Activated CD8-positive, alpha-beta memory T cell treated with anti-CD3 and anti-CD28 coated beads, Interleukin-2, amount 10 ng/mL, durations not matched to agents 7 days and 5 days (primary cell): ENCODE measurements around the gene SPATS2L. TPM values are rescaled to one million over a fixed set of nuclear protein-coding genes. Genes with fewer than 3 reads are reported as not detected.

Experiments
- ATAC-seq: fragments of 150-1000 bp; cut with Tn5 transposase; one replicate; pipeline ENCODE4 v1.10.0; 2021; ENCODE audit warnings: moderate library complexity
- CTCF ChIA-PET: fragments of 350-600 bp; sonication (Branson Sonifier 250); formaldehyde crosslinking; loops from one replicate; lab custom pipeline; 2021; ENCODE audit warnings: antibody characterized with exemption; lab: Charles Lee
- DNase-seq: peaks from one replicate; pipeline ENCODE4 v3.0.0-alpha.2; 2020
- H3K27ac Mint-ChIP-seq: one replicate; pipeline ENCODE4 v1.8.0; 2021; ENCODE audit warnings: mild to moderate bottlenecking, mixed read lengths
- H3K27me3 Mint-ChIP-seq: one replicate; pipeline ENCODE4 v1.8.0; 2021; ENCODE audit warnings: mixed read lengths
- H3K36me3 Mint-ChIP-seq: one replicate; pipeline ENCODE4 v1.8.0; 2021; ENCODE audit warnings: mild to moderate bottlenecking, mixed read lengths
- H3K4me1 Mint-ChIP-seq: one replicate; pipeline ENCODE4 v1.8.0; 2021; ENCODE audit warnings: mixed read lengths
- H3K4me3 Mint-ChIP-seq: one replicate; pipeline ENCODE4 v1.8.0; 2021; ENCODE audit warnings: mild to moderate bottlenecking, moderate library complexity, mixed read lengths
- H3K9me3 Mint-ChIP-seq: one replicate; pipeline ENCODE4 v1.8.0; 2022; ENCODE audit warnings: low read depth, mixed read lengths
- total RNA-seq, 2 experiments: library from RNA; stranded (reverse); gene quantifications; one replicate each; pipeline ENCODE4 v1.2.3, GENCODE V29; 2021

SPATS2L gene
- total RNA-seq, 2 experiments from 2014 or later: 62.9 to 89.7 TPM

DNA sequence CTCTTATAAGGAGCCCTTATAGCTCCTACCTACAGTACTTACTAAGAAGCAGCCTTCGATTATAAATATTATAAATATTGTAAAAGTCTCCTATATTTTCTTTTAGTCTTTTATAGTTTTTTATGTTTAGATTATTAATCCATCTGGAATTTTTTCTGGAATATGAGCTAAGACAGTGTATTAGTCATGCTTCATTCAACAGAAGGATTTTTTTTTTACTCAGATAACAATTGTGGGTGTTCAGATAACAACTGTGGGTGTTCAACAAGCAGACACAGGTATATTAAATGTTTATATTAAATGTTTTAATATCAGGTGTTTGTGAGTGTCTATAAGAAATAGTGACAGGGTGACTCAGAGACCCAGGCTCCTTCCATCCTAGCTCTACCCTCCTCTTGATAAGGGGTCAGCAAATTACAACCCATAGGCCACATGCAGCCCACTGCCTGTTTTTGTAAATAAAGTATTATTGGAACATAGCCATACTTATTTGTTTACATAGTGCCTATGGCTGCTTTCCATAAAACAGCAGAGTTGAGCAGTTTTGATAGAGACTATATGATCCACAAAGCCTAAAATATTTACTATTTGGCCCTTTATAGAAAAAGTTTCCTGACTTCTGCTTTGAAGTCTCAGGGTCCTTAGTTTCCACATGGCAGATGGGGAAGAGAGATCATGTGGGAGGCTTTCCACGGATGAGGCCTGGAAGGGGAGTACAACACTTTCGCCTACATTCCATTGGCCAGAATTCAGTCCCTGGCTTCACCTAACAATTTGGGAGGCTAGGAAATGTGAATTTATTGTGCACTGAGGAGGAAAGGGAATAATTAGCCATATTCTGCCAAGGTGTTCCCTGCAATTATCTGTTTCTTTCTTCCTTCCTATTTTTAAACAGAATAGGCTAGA is 4.3 kb upstream of the SPATS2L start:
- no peak for DNase-seq
- CTCF ChIA-PET: no interaction called here

DNA sequence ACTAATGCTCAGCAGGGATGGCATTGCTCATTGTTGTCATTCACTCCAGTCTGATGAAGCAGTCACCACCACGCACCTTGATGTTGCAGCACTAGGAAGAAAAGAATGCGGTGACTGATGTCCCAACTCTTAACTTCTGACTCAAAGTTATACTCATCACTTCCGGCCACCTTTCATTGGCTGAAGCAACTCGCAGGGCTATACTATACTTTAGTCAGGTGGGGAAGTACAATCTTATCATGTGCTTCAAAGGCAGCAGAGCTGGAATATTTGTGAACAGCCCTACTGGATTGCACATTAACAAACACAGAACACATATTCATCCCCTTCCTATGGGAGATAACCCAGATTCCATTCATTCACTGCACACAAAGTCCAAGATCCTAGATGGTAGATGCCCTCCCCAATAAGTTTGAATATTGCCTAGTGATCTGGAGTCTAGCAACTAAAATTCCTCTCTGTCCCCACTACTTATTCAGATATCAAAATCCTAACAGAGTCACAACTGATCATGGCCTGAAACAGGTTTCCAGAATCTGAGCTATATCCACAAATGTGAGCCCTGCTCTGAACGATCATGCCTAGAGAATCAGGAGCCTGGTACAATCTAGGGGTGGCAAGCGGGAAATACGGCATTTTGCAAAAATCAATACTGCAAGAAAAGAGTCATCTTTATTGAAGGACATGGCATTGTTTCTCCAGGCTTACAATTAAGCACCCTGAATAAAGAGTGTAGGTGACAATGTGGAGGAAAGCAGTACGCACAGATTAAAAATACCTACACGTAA is 3.4 kb upstream of the SPATS2L start:
- Mint-ChIP-seq H3K9me3 (no peaks in the 10 kb centered on the region), H3K4me1 (peaks cover 16% of the 10 kb centered on the region), H3K27ac (no peak overlapping the region), H3K27me3 (peaks cover 16% of the 10 kb centered on the region), H3K36me3 (peaks cover 3% of the 10 kb centered on the region), H3K4me3 (no peak overlapping the region)
- no peak for DNase-seq
- CTCF ChIA-PET: no interaction called here
- ATAC-seq: no peak

More for the DNA sequence above, 4.3 kb upstream of the SPATS2L start:
- H3K4me1 Mint-ChIP-seq: peaks cover 13% of the 10 kb centered on the region
- peaks cover 3% of the 10 kb centered on the region for H3K36me3 Mint-ChIP-seq
- no peaks in the 10 kb centered on the region for H3K9me3 Mint-ChIP-seq
- ATAC-seq: no peak
- no peak overlapping the region for H3K4me3 Mint-ChIP-seq
- peaks cover 19% of the 10 kb centered on the region for H3K27me3 Mint-ChIP-seq
- H3K27ac Mint-ChIP-seq: no peak overlapping the region

GRCh38 chr2:200305797-200306195 is 697 bp upstream of the SPATS2L start:
- peak; percentile 1 for ATAC-seq

GRCh38 chr2:200306931-200307723 is 634 bp downstream of the SPATS2L start:
- peak overlapping the region; percentile 73 for H3K27ac Mint-ChIP-seq
- peaks cover 8% of the 10 kb centered on the region for H3K27me3 Mint-ChIP-seq
- H3K4me1 Mint-ChIP-seq: peaks cover 38% of the 10 kb centered on the region
- H3K4me3 Mint-ChIP-seq: peak overlapping the region; percentile 76
- H3K36me3 Mint-ChIP-seq: peaks cover 13% of the 10 kb centered on the region
- CTCF ChIA-PET: interaction anchor here (1.0 to 2.8 kb wide), 4 partner anchors 12 to 175 kb away, joined by 5 to 14 read pairs (median 7); no protein-coding TSS in a partner anchor
- DNase-seq (peak; percentile 52), ATAC-seq (peak; percentile 69)
- H3K9me3 Mint-ChIP-seq: no peaks in the 10 kb centered on the region

More at GRCh38 chr2:200305797-200306195, 697 bp upstream of the SPATS2L start:
- no peak for DNase-seq
- H3K4me1 Mint-ChIP-seq: peaks cover 37% of the 10 kb centered on the region
- CTCF ChIA-PET: interaction anchor here (0.9 to 2.8 kb wide), 6 partner anchors 8 to 320 kb away, joined by 3 to 14 read pairs (median 3); no protein-coding TSS in a partner anchor
- H3K27ac Mint-ChIP-seq: peak overlapping the region; percentile 86
- peaks cover 8% of the 10 kb centered on the region for H3K27me3 Mint-ChIP-seq
- H3K9me3 Mint-ChIP-seq: no peaks in the 10 kb centered on the region
- peaks cover 11% of the 10 kb centered on the region for H3K36me3 Mint-ChIP-seq
- H3K4me3 Mint-ChIP-seq: peak overlapping the region; percentile 87

DNA sequence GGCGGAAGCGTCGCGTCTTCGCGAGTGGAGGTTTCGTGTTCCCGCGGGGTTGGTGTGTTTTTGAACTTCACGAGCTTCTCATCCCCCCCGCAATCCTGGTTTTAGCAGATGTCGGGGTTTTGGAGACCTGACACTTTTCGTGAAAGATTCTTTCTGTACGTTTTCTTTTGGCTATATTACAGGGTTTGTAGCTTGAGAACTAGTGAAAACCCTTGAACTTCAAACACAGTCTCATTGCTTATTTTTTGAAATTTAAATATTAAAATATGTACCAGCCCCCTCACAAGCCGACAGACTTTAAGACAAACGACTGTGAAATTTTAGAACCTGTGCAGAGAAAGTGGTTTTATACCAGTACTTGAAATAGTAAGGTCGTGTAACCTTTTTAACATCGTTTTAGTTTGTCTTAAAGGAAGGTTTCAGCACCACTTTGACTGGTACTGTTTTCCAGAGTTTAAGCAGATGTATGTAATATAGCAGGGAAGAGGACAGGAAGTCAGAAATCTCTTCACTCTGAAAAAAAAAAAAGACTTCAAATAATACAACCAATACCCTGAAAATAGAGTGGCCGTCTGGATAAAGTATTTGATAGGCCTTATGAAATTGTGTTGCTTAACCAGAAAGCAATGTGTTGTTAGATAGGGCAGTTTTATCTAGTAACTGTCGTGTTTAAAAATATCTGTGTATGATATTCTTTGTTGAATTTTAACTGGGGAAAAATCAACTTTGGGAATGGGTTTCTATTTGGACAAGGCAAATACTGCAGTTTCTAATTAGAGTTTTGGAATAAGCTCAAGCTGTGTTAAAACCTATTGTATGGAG is 1.4 kb downstream of the SPATS2L start:
- Mint-ChIP-seq H3K36me3 (peaks cover 13% of the 10 kb centered on the region), H3K4me3 (peak overlapping the region; percentile 76), H3K9me3 (no peaks in the 10 kb centered on the region), H3K4me1 (peaks cover 35% of the 10 kb centered on the region), H3K27ac (peak overlapping the region; percentile 73), H3K27me3 (peaks cover 8% of the 10 kb centered on the region)
- ATAC-seq (no peak), DNase-seq (no peak)
- CTCF ChIA-PET: interaction anchor here (1.0 to 2.4 kb wide), 4 partner anchors 11 to 328 kb away, joined by 3 to 8 read pairs (median 4); no protein-coding TSS in a partner anchor

DNA sequence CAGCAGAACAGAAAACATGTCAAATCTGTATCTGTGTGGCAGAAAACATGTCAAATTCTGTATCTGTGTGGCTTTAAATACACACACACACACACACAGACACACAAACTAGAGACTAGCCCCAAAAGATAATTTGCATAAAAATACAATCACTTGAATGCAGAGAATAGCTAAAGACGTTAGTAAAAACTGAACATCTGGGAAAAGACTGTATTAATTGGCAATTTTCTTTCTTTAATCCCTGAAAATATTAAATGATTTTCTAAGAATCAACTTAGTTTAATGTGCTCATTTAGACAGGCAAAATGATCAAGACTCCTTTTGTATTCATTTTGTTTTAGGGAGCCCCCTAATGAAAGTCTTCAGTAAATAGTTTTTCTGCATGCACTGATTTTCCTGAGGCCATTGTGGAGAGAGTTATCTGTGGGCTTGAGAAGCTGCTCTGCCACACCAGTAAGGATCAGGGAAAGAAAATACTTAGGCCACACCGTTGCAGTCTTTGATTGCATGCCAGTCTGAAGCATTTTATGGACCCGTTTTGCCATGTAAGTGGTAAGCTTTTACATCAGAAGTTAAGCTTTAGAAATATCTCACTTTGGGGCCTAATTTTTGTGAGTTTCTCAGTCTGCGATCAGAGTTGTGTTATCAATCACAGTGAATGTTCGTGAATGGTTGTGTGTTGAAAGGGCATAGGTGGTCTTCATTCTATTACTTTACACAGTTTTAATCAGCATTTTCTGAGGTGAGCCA is 2.2 kb downstream of the SPATS2L start:
- ATAC-seq (no peak), DNase-seq (no peak)
- Mint-ChIP-seq H3K9me3 (no peaks in the 10 kb centered on the region), H3K36me3 (peaks cover 14% of the 10 kb centered on the region), H3K4me3 (peak overlapping the region; percentile 76), H3K4me1 (peaks cover 34% of the 10 kb centered on the region), H3K27me3 (peaks cover 3% of the 10 kb centered on the region), H3K27ac (no peak overlapping the region)
- CTCF ChIA-PET: interaction anchor here (1.0 to 2.4 kb wide), 3 partner anchors 14 to 328 kb away, joined by 3 to 8 read pairs (median 3); no protein-coding TSS in a partner anchor

DNA sequence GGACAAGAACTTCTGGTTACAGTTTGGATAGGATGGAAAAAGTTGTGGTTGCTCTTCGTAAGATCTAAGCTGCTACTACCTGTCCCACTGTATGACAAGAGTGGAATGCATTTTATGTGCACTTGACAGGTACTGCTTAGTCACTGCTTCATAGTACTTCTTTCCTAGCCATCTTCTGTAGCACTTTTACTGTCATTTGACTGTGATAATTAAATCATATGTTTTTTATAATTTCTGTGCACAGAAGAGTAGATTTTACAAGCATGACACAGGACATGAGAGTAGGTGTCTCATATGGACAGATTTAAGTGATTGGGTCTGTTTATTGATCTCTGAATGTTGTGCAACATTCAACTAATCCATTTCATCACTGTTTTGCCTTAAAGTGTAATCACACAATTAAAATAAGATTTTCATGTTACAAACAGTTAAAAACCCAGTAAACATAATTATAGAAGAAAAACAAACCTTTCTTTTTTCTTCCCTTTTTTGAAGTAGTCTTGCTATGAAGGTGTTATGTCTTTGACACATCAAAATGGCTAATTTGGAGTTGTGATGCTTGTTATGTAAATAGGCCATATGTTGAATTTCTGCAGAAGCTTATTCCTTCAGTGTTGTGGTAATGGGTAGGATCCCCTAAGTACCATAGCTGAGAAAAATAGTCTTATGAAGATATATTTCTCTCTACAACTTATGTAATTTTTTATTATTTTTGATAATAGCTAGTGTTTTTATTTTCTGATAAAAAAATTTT is 3.0 kb downstream of the SPATS2L start:
- CTCF ChIA-PET: interaction anchor here (1.4 to 2.4 kb wide), 2 partner anchors 158 to 329 kb away, joined by 3 to 8 read pairs; no protein-coding TSS in a partner anchor
- H3K27ac Mint-ChIP-seq: no peak overlapping the region
- ATAC-seq: no peak

GRCh38 chr2:200310545-200310971 is 4.1 kb downstream of the SPATS2L start:
- H3K4me1 Mint-ChIP-seq: peaks cover 44% of the 10 kb centered on the region
- no peak for ATAC-seq
- no peak for DNase-seq
- CTCF ChIA-PET: no interaction called here
- no peaks in the 10 kb centered on the region for H3K27me3 Mint-ChIP-seq
- H3K4me3 Mint-ChIP-seq: no peak overlapping the region
- H3K36me3 Mint-ChIP-seq: peaks cover 16% of the 10 kb centered on the region
- no peak overlapping the region for H3K27ac Mint-ChIP-seq
- H3K9me3 Mint-ChIP-seq: no peaks in the 10 kb centered on the region

More for the DNA sequence above, 3.0 kb downstream of the SPATS2L start:
- no peak overlapping the region for H3K4me3 Mint-ChIP-seq
- H3K27me3 Mint-ChIP-seq: no peaks in the 10 kb centered on the region
- H3K4me1 Mint-ChIP-seq: peaks cover 37% of the 10 kb centered on the region
- H3K9me3 Mint-ChIP-seq: no peaks in the 10 kb centered on the region
- no peak for DNase-seq
- peaks cover 16% of the 10 kb centered on the region for H3K36me3 Mint-ChIP-seq

DNA sequence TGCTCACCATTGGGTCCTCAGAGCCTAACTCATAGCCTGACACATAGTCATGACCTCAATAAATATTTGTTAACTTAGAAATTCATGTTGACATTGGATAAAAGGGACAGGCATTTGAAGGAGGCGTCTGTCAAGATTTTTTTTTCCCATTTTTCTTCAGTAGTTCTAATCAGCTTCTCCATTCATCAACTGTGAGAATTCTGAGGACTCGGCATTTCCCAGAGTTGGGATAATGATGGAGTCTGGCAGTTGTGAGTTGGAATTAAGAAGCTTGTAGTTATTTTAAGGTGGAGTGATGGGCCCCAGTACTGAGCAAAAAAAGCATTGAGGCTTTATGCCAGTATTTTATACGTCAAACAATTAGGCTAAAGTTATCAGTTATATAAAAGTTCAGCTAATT is 4.6 kb downstream of the SPATS2L start:
- no peak for ATAC-seq
- CTCF ChIA-PET: no interaction called here
- no peak overlapping the region for H3K4me3 Mint-ChIP-seq

DNA sequence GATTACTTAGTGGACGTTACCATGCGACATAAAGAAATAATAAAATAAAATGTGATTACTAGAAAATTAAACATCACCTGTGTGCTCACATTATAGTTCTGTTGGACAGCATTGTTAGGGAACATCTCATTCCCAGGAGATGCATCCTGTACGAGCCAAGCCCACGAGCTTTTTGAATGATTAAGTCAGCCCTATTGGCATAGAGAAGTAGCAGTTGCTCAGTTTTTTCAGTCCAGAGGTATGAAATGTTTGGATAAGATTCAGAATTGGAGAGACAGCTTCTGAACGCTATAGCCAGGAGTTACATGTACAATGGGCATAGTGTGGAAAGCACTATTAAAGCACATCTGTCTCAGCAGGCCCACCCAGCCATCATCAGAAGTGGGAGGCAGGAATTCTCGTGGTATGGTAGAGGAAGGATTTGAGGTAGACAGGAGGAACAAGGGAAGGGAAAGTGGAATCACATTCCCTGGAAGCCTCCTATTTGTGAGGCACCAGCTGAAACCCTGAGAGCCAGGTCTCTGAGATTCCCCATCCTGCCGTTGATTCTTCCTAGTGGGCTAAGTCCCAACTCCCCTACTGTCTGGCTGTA is 8.6 kb downstream of the SPATS2L start:
- peaks cover 41% of the 10 kb centered on the region for H3K4me1 Mint-ChIP-seq
- H3K27me3 Mint-ChIP-seq: no peaks in the 10 kb centered on the region
- CTCF ChIA-PET: interaction anchor here (0.9 to 1.5 kb wide), 3 partner anchors 8 to 166 kb away, joined by 3 read pairs; no protein-coding TSS in a partner anchor
- H3K4me3 Mint-ChIP-seq: no peak overlapping the region
- peaks cover 19% of the 10 kb centered on the region for H3K36me3 Mint-ChIP-seq
- no peak overlapping the region for H3K27ac Mint-ChIP-seq
- ATAC-seq (no peak), DNase-seq (no peak)
- H3K9me3 Mint-ChIP-seq: no peaks in the 10 kb centered on the region

More for the DNA sequence above, 4.6 kb downstream of the SPATS2L start:
- H3K27ac Mint-ChIP-seq: no peak overlapping the region
- H3K36me3 Mint-ChIP-seq: peaks cover 16% of the 10 kb centered on the region
- H3K9me3 Mint-ChIP-seq: no peaks in the 10 kb centered on the region
- H3K27me3 Mint-ChIP-seq: no peaks in the 10 kb centered on the region
- peaks cover 44% of the 10 kb centered on the region for H3K4me1 Mint-ChIP-seq
- DNase-seq: no peak
